ENCODE data around the gene ZMAT5. TPM values are rescaled to one million over a fixed set of nuclear protein-coding genes. Genes with fewer than 3 reads are reported as not detected.
A peak's percentile ranks its signal among the peaks of the same experiment; 100 is the strongest.

ZMAT5 gene
- total RNA-seq, 6 donors from 2014 or later: 9.4 to 24.4 (median 22.4) TPM

GRCh38 chr22:29806196-29806595 lies 39.4 kb upstream of the ZMAT5 start:
- no peak for DNase-seq
- no peak for TF ChIP-seq CTCF (IDR thresholded peaks at IDR 0.05)
- Histone ChIP-seq H3K27me3 (no peaks in the 10 kb centered on the region), H3K36me3 (peaks cover 24 to 91% (median 74%) of the 10 kb centered on the region in 4 donors), H3K27ac (no peak overlapping the region), H3K9me3 (no peaks in the 10 kb centered on the region), H3K4me1 (peaks cover 0 to 21% (median 12%) of the 10 kb centered on the region in 4 donors), H3K4me3 (no peak overlapping the region)
- WGBS, 2 donors: 83 to 91% methylated on average over 1 to 6 of the region's 6 CpGs
- peak in 1 of 2 donors; percentile 62 for ATAC-seq (ENCODE audit: low FRiP score in 2 of 2)

DNA sequence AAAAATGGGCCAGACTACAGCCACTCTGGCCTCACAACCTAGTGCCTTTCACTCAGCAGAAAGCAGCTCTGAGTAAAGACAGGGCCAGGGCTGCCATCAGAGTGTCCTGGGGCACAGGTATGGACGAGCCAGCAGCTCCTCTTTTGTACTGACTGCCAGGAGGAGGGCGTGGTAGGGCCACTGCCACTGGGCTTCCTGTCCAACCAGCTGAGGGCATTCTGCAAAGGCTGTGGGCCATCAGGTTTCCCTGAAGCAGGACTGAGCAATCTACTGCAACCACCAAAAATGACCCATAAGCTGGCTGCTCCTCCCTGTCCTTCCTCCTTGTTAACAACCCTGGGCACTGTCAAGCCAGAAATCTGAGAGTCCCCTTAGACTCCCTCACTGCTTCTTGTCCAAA lies 38.2 kb upstream of the ZMAT5 start:
- Histone ChIP-seq H3K27ac (no peak overlapping the region), H3K4me3 (no peak overlapping the region), H3K4me1 (peaks cover 6 to 18% (median 15%) of the 10 kb centered on the region in 4 donors), H3K9me3 (no peaks in the 10 kb centered on the region), H3K36me3 (peaks cover 24 to 92% (median 75%) of the 10 kb centered on the region in 4 donors), H3K27me3 (no peaks in the 10 kb centered on the region)
- TF ChIP-seq POLR2A (IDR thresholded peaks at IDR 0.05): no peak
- TF ChIP-seq POLR2AphosphoS5 (IDR thresholded peaks at IDR 0.05): no peak
- TF ChIP-seq EP300 (IDR thresholded peaks at IDR 0.05): no peak
- no peak for TF ChIP-seq CTCF (IDR thresholded peaks at IDR 0.05)
- no peak for ATAC-seq (ENCODE audit: low FRiP score in 2 of 2)
- 89% methylated on average over 2 of the region's 2 CpGs; no CpG with 5 or more reads in 1 of the 2 donors for WGBS, 2 donors
- no peak for DNase-seq

DNA sequence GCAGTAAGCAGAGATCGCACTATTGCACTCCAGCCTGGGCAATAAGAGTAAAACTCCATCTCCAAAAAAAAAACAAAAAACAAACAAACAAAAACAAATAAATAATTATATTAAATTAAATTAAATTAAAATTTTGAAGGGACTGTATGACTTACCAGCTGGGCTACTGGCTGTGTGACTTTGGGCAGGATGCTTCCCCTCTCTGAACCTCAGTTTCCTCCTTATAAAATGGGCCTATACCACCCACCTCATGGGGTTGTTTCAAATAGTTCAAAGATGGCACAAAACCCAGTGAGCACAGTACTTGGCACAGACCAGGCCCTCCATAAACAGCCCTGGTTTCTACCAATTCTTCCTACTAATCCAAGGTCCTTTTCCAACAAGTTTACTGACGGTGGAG lies 36.4 kb upstream of the ZMAT5 start:
- peaks cover 23 to 36% (median 32%) of the 10 kb centered on the region in 4 donors for H3K4me1 ChIP-seq
- H3K4me3 ChIP-seq: no peak overlapping the region
- TF ChIP-seq POLR2AphosphoS5 (IDR thresholded peaks at IDR 0.05): no peak
- no peak for TF ChIP-seq POLR2A (IDR thresholded peaks at IDR 0.05)
- TF ChIP-seq EP300 (IDR thresholded peaks at IDR 0.05): no peak
- no peak for TF ChIP-seq CTCF (IDR thresholded peaks at IDR 0.05)
- H3K9me3 ChIP-seq: no peaks in the 10 kb centered on the region
- H3K27me3 ChIP-seq: no peaks in the 10 kb centered on the region
- peaks cover 22 to 83% (median 72%) of the 10 kb centered on the region in 4 donors for H3K36me3 ChIP-seq
- WGBS, 2 donors: 96 to 98% methylated on average over 2 of the region's 2 CpGs
- ATAC-seq (ENCODE audit: low FRiP score in 2 of 2) (no peak), DNase-seq (no peak)
- no peak overlapping the region for H3K27ac ChIP-seq

- TF ChIP-seq POLR2A (IDR thresholded peaks at IDR 0.05) (no peak), POLR2AphosphoS5 (IDR thresholded peaks at IDR 0.05) (no peak), EP300 (IDR thresholded peaks at IDR 0.05) (no peak), CTCF (IDR thresholded peaks at IDR 0.05) (no peak)
- 65 to 78% methylated on average over 5 to 8 of the region's 8 CpGs for WGBS, 2 donors
- Histone ChIP-seq H3K4me1 (peaks cover 24 to 45% (median 41%) of the 10 kb centered on the region in 4 donors), H3K4me3 (no peak overlapping the region), H3K27ac (peak overlapping the region; percentile 28 to 86 (median 78)), H3K36me3 (peaks cover 18 to 81% (median 59%) of the 10 kb centered on the region in 4 donors), H3K27me3 (no peaks in the 10 kb centered on the region), H3K9me3 (no peaks in the 10 kb centered on the region)
- no peak for DNase-seq
- ATAC-seq (ENCODE audit: low FRiP score in 2 of 2): no peak
Observed at GRCh38 chr22:29801796-29802195, 35.0 kb upstream of the ZMAT5 start.

GRCh38 chr22:29801153-29801552 lies 34.3 kb upstream of the ZMAT5 start:
- DNase-seq (peak in 1 of 2 donors; percentile 32), ATAC-seq (ENCODE audit: low FRiP score in 2 of 2) (peak in 1 of 2 donors; percentile 8)
- TF ChIP-seq CTCF (IDR thresholded peaks at IDR 0.05) (no peak), EP300 (IDR thresholded peaks at IDR 0.05) (no peak), POLR2AphosphoS5 (IDR thresholded peaks at IDR 0.05) (no peak), POLR2A (IDR thresholded peaks at IDR 0.05) (no peak)
- Histone ChIP-seq H3K36me3 (peaks cover 12 to 81% (median 56%) of the 10 kb centered on the region in 4 donors), H3K4me3 (no peak overlapping the region), H3K4me1 (peaks cover 24 to 45% (median 42%) of the 10 kb centered on the region in 4 donors), H3K27me3 (no peaks in the 10 kb centered on the region), H3K27ac (peak overlapping the region; percentile 28 to 86 (median 78)), H3K9me3 (no peaks in the 10 kb centered on the region)
- 70 to 76% methylated on average over 5 of the region's 5 CpGs for WGBS, 2 donors
